HepG2 (cell line): ENCODE measurements around the gene RSPRY1. TPM values are rescaled to one million over a fixed set of nuclear protein-coding genes. Genes with fewer than 3 reads are reported as not detected.
A peak's percentile ranks its signal among the peaks of the same experiment; 100 is the strongest.

ENCODE experiments used
- BRD4 ChIP-seq: sonication (generic); formaldehyde crosslinking; IDR thresholded peaks from 2 replicates; pipeline ENCODE4 v1.4.0; 2020; ENCODE audit warnings: missing genetic modification reagents
- DDIT3 ChIP-seq: sonication (generic); formaldehyde crosslinking; IDR thresholded peaks from 2 replicates; pipeline ENCODE4 v1.4.0; 2020; ENCODE audit warnings: mild to moderate bottlenecking, missing genetic modification reagents
- DMTF1 ChIP-seq: sonication (generic); formaldehyde crosslinking; IDR thresholded peaks from 2 replicates; pipeline ENCODE4 v1.4.0; 2020; ENCODE audit warnings: mild to moderate bottlenecking, missing genetic modification reagents
- HNRNPK ChIP-seq: fragments of 200-400 bp; formaldehyde crosslinking; IDR thresholded peaks from 2 replicates; pipeline ENCODE4 v1.6.1; 2018; ENCODE audit warnings: low read length, low read depth, moderate library complexity, mild to moderate bottlenecking; ENCODE audit not compliant: poor library complexity, severe bottlenecking
- NCOA1 ChIP-seq: sonication (generic); formaldehyde crosslinking; IDR thresholded peaks from 2 replicates; pipeline ENCODE4 v1.9.0; 2021; ENCODE audit warnings: missing genetic modification reagents
- NCOR1 ChIP-seq: fragments of 200-600 bp; sonication (generic); IDR thresholded peaks from 2 replicates; pipeline ENCODE4 v1.7.0; 2017; ENCODE audit warnings: antibody characterized with exemption, low read length, borderline replicate concordance
- RBM39 ChIP-seq: fragments of 200-400 bp; formaldehyde crosslinking; IDR thresholded peaks from one replicate; pipeline ENCODE4 v1.6.1; 2018; ENCODE audit warnings: antibody characterized with exemption, mild to moderate bottlenecking, low read depth, low read length; ENCODE audit not compliant: poor library complexity, severe bottlenecking
- RERE ChIP-seq: IDR thresholded peaks from 2 replicates; pipeline ENCODE4 v1.6.1; 2016; ENCODE audit warnings: low read depth, missing genetic modification reagents, missing compliant biosample characterization
- SMAD9 ChIP-seq: sonication (generic); formaldehyde crosslinking; IDR thresholded peaks from 2 replicates; pipeline ENCODE4 v1.5.1; 2020; ENCODE audit warnings: mild to moderate bottlenecking, missing genetic modification reagents
- UBTF ChIP-seq: sonication (generic); formaldehyde crosslinking; IDR thresholded peaks from 2 replicates; pipeline ENCODE4 v1.4.0; 2020; ENCODE audit warnings: mild to moderate bottlenecking, missing genetic modification reagents
- ZFAT ChIP-seq: sonication (generic); formaldehyde crosslinking; conservative IDR thresholded peaks from 2 replicates; pipeline ENCODE4 v1.8.1; 2023; ENCODE audit warnings: missing genetic modification reagents, inconsistent platforms
- ZNF460 ChIP-seq: sonication (generic); formaldehyde crosslinking; IDR thresholded peaks from 2 replicates; pipeline ENCODE4 v1.5.1; 2020; ENCODE audit warnings: missing genetic modification reagents, mild to moderate bottlenecking, borderline replicate concordance
- ZNF562 ChIP-seq: sonication (generic); formaldehyde crosslinking; IDR thresholded peaks from 2 replicates; pipeline ENCODE4 v1.8.0; 2022; ENCODE audit warnings: missing genetic modification reagents, borderline replicate concordance
- ZNF790 ChIP-seq: sonication (generic); formaldehyde crosslinking; IDR thresholded peaks from 2 replicates; pipeline ENCODE4 v1.8.0; 2022; ENCODE audit warnings: missing genetic modification reagents, mild to moderate bottlenecking, borderline replicate concordance
- polyA plus RNA-seq, 8 experiments: library from polyadenylated mRNA; depleted of rRNA in 3 of 8; stranded (reverse) in 7 of 8; unstranded in 1 of 8; fragments of >200 nt; fragmentation: Illumina TruSeq in 4 of 8; extraction: Trizol in 4 of 8; gene quantifications; 2 replicates each; pipeline versions ENCODE4 v1.2.1 to v1.2.3, GENCODE V29; 2011 to 2016; ENCODE audit warnings: low read depth in 4 of 8, missing spikeins in 1 of 8, mixed read lengths in 1 of 8; ENCODE audit not compliant: insufficient read depth in 1 of 8
- total RNA-seq, 5 experiments: library from RNA; depleted of rRNA; stranded (reverse); fragments of >200 nt; fragmentation: Illumina TruSeq; extraction: Trizol; gene quantifications; 2 replicates each; pipeline ENCODE4 v1.2.3, GENCODE V29; 2016; ENCODE audit warnings: low read depth in 1 of 5
- TF ChIP-seq, protein P1 (sequence below): IDR thresholded peaks from 2 replicates; pipeline ENCODE4 v1.6.1; 2018; ENCODE audit warnings: missing genetic modification reagents, mild to moderate bottlenecking, missing compliant biosample characterization

The RSPRY1 gene
- total and polyA plus RNA-seq, 2 of the 13 experiments (the other 11 are each of a cell fraction or from before 2014, with no cell fraction given): 53.4 to 61.0 TPM

DNA sequence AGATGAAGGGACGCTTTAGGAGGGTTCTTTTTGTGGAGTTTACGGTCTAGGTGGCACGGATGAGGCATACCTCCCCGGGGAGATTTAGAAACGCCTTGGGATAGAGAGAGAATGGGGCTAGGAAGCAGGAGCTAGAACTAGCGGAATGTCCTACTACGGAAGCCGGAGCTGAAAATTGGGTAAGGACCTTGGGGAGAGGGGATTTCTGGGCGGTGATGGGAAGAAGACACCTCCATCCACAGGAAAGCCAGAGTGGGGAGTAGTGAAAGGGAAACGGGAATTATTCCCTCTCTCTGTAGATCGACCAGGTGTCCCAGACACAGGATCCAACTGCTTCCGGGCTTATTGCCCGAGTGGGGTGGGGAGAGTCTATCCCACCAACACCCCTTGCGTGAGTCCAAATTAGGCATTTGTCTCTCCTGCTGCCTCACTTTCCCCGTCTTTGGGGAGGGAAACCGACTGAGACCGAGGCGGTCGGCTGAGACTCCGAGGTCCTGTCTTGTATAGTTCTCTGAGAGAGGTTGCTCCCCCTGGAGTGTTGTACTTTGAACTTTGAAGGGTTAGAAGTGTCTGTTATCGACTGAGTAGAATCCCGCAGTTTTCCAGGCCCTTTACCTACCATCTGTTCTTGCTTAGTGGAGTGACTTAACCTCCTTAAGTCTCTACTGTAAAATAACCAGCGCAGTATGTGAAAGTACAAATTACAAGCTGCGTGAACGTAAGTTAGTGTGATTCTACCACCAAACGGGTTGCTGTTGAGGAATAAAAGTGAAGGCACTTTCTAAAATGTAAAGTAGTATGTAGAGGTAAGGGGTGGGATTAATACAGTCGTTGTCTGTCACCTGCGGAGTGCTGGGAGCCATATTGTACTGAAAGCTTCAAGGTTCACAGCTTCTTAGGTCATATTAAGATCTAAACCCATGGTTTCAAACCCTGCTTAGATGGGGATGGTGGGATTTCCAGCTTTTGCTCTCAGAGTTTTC lies 1.0 kb downstream of the RSPRY1 start (continued):
- TF ChIP-seq DMTF1 (CRISPR knock-in tag) (no peak), BRD4 (CRISPR knock-in tag) (no peak), UBTF (0 out of 2 replicates have a peak, but pooled peaks have one; percentile 5), ZNF790 (CRISPR knock-in tag) (0 out of 2 replicates have a peak, but pooled peaks have one; percentile 27), NCOR1 (no peak; the same call in 1 of the 2 replicates), HNRNPK (peak; percentile 15), ZNF460 (CRISPR knock-in tag) (no peak), SMAD9 (CRISPR knock-in tag) (no peak), DDIT3 (no peak), NCOA1 (CRISPR knock-in tag) (no peak), ZFAT (no peak), RERE (CRISPR knock-in tag) (no peak), RBM39 (no peak), ZNF562 (no peak)
- TF ChIP-seq, protein P1, sequence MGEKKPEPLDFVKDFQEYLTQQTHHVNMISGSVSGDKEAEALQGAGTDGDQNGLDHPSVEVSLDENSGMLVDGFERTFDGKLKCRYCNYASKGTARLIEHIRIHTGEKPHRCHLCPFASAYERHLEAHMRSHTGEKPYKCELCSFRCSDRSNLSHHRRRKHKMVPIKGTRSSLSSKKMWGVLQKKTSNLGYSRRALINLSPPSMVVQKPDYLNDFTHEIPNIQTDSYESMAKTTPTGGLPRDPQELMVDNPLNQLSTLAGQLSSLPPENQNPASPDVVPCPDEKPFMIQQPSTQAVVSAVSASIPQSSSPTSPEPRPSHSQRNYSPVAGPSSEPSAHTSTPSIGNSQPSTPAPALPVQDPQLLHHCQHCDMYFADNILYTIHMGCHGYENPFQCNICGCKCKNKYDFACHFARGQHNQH (CRISPR knock-in tag): 0 out of 2 replicates have a peak, but pooled peaks have one; percentile 26
